ENCODE results near the gene KCTD12.
"Not testable (repeated sequence)": the region's sequence is repeated elsewhere in the genome, so short reads cannot be mapped to it uniquely, and the experiment has no call there.

The KCTD12 gene

DNA sequence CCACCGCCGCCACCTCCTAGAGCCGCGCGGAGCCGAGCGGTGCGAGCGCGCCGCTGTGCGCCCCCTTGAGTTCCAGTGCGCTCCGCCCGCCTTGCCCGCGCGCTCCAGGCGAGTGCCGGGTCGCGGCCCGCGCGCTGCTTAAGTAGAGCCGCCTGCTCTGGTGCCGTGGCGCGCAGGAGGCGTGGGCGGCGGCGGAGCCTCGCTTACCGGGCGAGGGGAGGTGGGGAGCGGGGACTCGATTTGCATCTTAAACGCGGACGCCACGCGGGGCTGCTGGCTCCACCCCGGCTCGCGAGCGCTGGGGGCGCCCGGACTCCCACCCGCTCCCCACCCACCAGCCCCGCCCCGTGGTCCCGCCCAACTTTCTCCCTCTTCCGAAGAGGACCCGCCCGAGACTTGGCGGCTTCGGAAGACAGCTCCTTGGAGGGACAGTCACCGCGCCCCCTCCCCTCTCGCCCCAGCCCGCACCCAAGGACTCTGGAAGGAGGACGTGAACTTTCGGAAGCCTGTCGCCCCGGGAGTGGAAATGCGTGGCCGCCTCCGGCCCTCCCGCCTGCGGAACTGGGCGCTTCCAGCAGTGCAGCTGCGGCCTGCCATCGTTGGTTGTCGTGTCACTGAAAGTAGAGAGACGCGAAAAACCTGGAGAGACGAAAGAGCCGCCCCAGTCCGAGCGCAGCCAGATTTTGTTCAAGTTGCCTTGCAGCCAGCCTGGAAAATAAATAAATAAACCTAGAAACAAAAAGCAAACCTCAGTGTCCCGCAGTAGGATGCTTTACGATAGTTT is at the start of gene KCTD12:
Gene KCTD12, minus strand, starts transcription at position 114 of the 784 bp plus-strand sequence. CDS start 257 bp downstream, outside the sequence.
- DNase-seq: peak; percentile 78 to 84

DNA sequence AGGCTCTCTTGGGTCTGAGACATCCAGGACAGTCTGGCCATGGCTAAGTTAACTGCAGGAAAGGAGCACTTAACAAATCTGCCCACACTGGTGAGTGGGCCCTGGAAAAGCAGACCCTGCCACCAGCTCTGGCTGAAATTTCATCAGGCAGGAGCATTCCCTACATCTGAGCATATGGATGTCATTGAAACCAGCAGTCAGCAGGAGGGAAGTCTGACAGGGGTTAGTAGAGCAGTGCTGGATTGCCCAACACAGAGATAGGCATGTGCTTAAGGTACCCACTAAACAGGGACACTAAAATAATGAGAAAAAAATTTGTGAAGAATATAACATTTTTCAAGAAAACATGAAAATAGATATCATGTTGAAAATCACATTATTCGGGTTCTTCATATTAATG is 48.5 kb upstream of the KCTD12 start:
- no peak for DNase-seq

DNA sequence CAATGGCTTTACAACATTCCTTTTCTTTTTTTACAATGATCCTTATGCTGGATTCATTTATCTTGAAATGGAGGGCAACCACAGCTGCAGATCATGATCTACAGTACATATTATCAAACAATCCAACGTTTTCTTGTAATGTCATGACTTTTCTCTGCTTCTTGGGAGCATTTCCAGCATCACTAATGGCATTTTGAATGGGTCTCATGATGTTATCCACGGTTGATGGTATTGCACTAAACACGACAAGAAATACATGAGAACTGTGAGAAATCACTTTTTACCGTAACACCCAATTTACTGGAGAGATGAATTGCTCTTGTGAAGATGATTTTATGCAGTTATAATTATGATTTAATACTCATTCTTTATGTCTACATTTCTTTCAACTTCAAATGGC is 45.9 kb upstream of the KCTD12 start:
- no peak for DNase-seq

DNA sequence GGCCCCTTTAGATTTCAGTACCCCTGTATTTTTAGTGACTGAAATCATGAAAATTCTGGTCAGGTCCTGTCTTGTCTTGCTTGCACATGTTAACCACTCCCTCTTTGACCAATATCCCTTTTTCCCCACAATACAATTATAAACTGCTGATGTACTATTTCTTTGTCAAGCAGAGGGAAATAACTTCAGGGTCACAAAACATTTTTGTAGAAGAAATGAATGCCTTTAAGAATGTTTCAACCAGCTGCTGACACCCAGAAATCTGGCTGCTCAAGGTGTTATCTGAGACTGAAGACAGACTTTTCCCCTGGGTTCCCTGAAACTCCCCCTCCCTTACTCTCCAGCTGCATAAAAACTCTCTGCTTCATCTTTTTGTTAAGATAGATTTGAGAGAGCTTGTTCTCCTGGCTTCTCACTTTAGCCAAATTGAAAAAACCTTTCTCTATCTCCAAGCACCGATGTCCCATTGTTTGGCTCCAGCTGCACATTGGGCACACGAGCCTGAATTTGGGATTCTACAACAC is 43.7 kb upstream of the KCTD12 start:
- DNase-seq: no peak

DNA sequence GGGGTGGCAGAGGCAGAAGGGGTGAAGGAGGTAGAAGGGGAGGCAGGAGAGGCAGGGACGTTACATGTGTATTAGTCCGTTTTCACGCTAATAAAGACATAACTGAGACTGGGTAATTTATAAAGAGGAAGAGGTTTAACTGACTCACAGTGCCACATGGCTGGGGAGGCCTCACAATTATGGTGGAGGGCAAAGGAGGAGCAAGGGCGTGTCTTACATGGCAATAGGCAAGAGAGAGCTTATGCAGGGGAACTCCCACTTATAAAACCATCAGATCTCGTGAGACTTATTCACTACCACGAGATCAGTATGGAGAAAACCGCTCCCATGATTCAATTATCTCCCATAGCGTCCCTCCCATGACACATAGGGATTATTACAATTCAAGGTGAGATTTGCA is 43.1 kb upstream of the KCTD12 start:
- DNase-seq: no peak

DNA sequence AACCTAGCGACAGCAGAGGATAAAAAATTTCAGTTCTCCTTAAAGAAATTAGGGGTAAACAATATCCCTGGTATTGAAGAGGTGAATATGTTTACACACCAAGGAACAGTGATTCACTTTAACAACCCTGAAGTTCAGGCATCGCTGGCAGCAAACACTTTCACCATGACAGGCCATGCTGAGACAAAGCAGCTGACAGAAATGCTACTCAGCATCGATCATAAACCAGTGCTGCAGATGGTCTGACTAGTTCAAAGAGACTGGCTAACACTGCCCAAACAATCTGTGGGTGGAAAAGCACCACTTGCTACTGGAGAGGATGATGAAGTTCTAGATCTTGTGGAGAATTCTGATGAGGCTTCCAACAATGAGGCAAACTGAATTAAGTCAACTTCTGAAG is 42.3 kb upstream of the KCTD12 start:
- DNase-seq: no peak

DNA sequence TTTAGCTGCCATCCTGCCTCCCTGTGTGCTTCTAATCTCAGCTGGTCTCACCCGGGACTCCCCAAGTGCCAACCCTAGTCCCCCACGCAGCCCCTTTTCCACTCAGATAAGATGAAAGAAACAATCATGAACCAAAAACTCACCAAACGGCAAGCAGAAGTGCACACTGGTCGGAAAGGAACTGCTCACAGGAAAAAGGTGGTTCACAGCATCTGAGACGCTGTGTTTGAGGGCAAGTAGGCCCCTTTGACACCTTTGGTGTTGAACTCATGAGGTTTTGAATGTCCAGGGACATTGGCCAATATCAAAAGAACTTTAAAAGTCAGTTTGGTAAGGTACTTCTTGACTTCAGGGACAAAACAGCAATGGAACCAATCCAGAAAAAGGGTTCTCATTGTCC is 41.8 kb upstream of the KCTD12 start:
- DNase-seq: no peak

DNA sequence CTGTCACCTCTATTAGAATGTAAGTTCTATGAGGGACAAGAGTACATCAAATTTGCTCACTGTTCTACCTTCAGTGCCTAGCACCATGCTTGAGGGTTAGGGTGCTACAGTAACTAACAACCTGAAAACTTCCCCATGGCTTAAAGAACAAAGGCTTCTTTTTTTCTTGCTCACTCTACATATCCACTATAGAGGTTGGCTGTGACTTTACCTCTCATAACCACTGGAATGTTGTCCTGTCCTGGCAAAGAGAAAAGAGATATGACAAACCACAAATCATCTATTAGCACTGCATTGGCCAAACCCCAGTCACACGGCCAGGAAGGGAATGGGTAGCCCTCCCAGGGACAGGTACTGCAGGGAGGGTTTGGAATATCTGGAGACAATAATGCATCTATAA is 38.9 kb upstream of the KCTD12 start:
- no peak for DNase-seq

DNA sequence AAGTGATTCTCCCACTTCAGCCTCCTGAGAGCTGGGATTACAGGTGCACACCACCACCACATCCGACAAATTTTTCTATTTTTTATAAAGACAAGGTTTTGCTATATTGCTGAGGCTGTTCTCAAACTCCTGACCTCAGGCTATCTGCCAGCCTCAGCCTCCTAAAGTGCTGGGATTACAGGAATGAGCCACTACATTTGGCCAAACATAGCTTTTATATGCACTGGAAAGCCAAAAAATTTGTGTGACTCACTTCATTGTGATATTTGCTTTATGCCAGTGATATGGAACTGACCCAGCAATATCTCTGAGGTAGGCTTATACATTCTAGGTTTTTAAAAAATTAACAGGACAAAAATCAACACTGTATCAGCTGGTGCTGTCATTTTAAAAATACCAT is 35.3 kb upstream of the KCTD12 start:
- DNase-seq: no peak

DNA sequence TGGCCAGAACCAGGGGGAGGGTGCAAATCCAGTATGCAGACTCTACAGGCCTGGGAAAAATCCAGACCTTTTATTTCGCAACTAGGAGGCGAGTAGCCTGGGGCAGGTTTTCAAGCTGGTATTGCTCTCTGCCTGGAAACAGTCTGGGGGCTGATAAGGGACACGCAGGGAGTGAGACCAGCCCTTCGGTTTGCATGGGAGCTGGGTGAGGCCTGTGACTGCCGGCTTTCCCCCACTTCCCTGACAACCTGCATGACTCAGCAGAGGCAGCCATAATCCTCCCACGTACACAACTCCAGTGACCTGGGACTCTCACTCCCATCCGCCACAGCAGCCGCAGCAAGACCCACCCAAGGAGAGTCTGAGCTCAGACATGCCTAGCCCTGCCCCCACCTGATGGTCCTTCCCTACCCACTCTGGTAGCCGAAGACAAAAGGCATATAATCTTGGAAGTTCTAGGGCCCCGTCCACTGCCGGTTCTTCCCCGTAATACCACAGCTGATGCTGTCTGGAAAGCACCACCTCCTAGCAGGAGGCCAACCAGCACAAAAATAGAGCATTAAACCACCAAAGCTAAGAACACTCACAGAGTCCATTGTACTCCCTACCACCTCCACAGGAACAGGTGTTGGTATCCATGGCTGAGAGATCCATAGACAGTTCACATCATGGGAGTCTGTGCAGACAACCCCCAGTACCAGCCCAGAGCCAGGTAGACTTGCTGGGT is 31.7 kb upstream of the KCTD12 start:
- DNase-seq: not testable (repeated sequence)

DNA sequence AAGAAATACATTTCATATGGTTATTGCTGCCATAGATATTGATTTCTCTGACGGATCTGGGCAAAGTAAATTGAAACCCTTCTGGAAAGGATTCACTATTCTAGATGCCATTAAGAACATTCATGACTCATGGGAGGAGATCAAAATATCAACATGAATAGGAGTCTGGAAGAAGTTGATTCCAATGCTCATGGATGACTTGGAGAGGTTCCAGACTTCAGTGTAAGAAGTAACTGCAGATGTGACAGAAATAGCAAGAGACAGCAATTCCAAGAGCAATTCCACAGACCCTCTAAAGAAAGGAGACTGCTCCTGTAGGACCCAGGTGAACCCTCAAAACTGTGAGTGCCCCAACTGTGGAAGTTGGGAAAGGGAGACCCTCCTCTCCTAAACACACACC is 30.9 kb upstream of the KCTD12 start:
- DNase-seq: no peak

DNA sequence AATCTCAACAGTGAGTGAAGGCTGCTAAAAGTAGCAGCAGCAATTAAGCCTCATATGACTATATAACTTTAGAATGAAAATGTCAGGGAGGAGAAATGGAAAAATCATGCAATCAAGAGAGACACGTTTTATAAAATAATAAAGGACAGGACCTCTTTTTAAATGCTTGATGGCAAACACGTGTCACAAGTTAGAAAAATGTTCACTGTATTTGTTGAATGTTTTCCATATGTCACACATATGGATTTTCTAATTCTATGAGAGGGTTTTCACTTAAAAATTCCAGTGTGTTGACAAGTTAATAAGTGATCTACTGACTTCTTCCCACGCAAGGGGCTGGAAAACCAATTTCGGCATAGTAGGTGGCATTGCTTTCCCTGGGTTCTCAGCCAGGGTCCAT is 27.7 kb upstream of the KCTD12 start:
- DNase-seq: no peak

DNA sequence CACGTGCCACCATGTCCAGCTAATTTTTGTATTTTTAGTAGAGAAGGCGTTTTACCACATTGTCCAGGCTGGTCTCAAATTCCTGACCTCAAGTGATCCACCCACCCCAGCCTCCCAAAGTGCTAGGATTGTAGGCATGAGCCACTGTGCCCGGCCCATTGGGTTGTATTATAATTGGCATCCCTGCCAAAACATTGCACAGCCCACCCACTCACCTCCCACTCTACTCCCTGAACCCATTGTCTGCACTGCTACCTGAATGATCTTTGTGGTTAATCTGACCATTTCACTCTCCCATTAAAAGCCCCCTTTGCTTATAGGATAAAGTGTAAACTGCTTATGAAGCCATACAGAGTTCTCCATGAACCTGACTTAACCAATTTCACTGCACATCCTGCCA is 26.3 kb upstream of the KCTD12 start:
- no peak for DNase-seq

DNA sequence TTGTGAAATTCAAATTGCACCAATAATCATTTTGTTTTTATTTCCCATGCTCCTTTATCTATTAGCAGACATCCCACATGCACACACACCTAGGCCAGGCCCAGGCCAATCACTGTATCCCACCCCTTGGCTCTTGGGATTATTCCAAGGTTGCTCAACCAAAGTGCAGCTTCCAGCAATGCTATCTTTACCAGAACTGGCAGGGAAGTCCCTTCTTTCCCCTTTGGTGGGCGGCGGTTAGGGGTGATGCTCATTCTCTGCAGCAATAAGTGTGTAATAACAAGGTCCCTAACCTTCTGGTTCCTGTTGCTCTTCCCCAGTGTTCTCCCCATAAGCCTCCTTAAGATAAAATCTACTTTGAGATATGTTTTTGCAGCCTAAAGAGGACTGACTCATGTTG is 18.3 kb upstream of the KCTD12 start:
- no peak for DNase-seq

DNA sequence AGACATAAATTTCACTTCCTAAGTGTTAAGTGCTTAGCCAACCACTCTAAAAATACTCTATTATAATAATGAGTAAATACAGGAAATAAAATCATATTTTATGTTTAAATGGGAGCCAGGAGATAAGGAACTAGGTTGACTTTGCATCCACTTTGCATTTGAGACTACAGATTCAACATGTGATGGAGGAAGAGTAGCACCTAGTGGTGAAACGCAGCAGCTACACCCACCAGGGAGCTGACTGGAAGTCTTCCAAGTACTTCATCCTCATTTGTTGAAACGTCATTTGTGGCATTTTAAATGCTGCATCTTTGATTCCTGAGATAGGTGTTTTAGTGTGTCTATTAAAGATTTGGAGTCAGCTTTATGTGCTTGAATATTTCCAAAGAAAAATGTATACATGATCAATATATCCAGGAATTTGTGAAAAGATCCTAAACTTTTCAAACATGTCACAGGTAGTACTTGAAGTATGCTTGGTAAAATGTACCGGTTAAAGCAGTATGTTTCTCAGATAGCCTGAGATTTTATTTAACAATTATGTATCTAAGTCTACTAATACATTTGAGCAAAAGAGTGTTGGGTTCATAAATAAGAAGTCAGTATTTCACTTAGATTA is 17.4 kb upstream of the KCTD12 start:
- DNase-seq: peak; percentile 61 to 62

DNA sequence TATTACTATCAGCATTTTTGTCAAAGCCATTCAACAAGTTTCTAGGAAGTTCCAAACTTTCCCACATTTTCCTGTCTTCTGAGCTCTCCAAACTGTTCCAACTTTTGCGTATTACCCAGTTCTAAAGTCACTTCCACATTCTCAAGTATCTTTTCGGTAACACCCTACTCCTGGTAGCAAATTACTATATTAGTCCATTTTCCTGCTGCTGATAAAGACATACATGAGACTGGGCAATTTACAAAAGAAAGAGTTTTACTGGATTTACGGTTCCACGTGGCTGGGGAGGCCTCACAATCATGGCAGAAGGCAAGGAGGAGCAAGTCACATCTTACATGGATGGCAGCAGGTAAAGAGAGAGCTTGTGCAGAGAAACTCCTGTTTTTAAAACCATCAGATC is 12.9 kb upstream of the KCTD12 start:
- not testable (repeated sequence) for DNase-seq

DNA sequence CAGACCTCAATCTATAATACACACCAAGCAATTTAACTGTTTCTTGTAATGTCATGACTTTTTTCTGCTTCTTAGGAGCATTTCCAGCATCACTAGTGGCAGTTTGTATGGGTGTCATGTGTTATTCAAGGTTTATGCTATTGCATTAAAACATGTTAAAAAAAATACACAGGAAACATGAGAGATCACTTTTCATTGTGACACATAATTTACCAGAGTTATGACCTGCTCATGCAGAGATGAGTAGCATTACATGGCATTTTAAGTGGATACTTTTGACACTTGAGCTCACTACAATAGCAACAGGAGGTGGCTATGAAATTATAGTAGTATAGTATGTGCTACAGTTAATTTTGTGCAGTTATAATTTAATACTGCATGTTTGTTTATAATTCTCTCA is 11.0 kb upstream of the KCTD12 start:
- DNase-seq: not testable (repeated sequence)

DNA sequence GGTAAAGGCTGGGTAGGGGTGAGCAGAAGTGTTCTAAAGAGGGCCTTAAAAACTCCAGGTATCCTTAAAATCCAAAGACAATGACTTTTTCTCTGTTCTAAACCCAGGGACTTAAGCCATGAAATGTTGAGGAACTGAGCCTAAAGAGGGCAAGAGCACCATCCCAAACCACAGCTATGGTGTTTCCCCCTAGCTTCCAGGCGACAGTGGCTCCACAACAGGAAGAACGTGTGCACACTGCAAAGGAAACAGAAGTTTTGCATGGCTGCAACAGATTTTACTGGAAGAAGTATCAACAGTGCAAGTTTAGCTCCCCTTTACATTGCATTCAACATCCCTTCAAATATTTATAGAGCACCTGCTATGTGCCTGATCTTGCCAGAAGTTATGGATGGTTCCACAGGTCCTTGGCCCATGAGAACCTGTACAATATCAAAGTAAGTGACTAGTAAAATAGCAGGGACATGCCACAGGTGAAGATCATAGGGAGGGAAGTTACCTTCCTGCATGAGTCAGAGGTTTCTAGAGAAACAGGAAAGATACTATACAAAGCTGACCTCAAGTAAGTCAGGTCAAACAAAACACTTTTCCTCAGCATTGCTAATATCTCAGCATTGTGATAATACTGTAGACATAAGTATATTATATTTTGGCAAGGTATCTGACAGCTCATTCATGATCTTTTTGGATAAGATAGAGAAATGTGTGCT is 8.4 kb upstream of the KCTD12 start:
- no peak for DNase-seq

DNA sequence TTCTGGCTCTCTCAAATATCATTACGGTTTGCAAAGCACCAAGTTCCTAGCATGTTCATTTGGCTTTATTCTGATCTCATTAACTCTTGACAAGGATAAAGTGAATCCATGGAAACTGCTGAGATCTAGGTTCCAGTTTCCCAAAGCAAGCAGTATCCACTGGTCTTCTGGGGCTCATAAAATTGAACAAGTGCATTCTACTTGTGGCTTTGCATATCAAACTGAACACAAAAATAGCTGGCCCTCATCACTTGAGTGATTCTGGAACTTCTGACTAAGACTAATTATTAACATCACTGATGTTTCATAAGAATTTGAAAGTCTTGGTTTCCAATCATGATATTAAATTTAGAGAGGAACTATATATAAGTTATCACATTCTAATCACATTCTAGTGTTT is 6.3 kb upstream of the KCTD12 start:
- DNase-seq: no peak

DNA sequence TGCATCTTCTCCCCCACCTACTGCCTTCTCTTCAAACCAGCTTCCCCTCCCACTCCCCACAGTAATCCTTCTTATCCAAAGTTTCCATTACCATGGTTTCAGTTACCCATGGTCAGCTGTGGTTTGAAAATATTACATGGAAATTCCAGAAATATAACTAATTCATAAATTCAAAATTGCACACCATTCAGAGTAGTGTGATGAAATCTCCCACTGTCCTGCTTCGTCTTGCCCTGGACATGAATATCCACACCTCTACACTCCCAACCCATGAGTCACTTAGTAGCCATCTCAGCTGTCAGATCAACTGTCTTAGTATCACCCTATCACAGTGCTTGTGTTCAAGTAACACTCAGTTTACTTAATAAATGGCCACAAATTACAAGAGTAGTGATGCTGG is 3.8 kb upstream of the KCTD12 start:
- DNase-seq: no peak

DNA sequence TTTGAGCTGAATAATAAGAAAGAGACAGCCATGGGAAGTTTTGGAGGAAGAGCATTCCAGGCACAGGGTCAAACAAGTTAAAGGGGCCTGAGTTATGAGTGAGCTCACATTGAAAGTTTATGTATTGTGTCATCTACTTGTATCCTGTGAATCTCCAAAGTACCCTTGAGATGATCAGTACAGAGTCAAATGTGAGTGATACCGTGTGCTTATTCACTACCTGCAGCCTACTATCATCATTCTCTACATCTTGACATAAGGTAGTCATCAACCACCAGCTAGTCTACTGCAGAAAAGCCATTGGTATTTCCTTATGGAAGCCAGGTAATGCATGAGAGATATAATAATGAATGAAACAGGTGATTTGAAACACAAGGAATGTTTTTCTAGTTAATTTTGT is 3.0 kb upstream of the KCTD12 start:
- DNase-seq: no peak

DNA sequence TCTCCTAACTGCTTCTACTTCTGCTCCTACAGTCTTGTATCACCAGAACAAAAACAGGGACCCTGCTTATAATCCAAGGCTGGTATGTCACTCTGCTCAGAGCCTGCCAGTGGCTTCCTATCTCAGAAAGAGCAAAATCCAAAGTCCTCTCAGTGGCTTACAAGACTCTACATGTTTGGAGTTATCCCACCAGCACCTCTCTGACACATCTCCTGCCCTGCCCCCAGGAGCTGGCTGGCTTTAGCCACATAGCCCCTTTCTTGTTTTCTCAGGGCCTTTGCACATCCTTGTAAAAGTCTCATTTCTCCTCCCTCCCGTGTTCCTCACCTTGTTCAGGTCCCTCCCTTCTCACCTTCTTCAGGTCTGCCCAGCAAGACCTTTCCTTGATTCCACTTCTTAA is 2.2 kb upstream of the KCTD12 start:
- no peak for DNase-seq

DNA sequence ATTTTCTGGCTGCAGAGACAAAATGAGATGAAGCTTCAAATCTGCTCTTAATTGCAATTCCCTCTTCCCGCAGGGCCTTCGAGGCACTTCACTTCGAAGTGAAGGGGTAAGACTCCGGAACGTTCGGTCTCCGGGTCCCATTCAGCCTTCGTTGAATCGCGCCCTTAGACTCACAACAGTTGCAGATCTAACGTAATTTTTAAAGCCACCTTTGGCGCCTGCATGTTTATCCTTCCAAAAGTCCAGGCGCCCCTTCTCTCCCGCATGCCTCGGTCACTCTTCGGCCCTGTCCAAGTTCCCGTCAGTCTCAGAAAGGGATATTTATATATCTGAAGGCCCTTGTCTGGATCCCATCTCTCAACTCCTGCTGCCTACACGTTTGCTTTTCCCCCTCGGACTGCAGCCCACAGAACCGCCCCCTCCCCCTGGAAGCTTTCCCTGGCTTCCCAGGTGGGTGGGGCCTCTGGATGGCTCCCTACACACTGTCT is 915 bp upstream of the KCTD12 start:
- no peak for DNase-seq

Measured in activated CD4-positive, alpha-beta T cell treated with anti-CD3 and anti-CD28 coated beads, Interleukin-2, amount 50 U/mL, for 4 hours (primary cell).